Upper lobe of left lung (tissue), 4 donors: ENCODE results near the gene RPS6KL1.

Experiments
- CTCF ChIP-seq, 6 experiments: fragments of 450-650 bp in 4 of 6; fragments of 200-600 bp in 2 of 6; sonication (generic) in 2 of 6; IDR thresholded peaks; one replicate each; pipeline ENCODE4 v1.5.1; 2016 to 2019; ENCODE audit warnings: antibody characterized with exemption in 6 of 6
- EP300 ChIP-seq, 4 donors: sonication (generic); formaldehyde crosslinking; IDR thresholded peaks; one replicate each; pipeline ENCODE4 v1.5.1; 2017; ENCODE audit warnings: antibody characterized with exemption in 4 of 4, control low read depth in 2 of 4
- POLR2A ChIP-seq, 4 donors: fragments of 450-650 bp; IDR thresholded peaks; one replicate each; pipeline ENCODE4 v1.5.1; 2016 to 2017; ENCODE audit warnings: antibody characterized with exemption in 4 of 4, mild to moderate bottlenecking in 2 of 4
- POLR2AphosphoS5 ChIP-seq, 2 donors: sonication (generic); formaldehyde crosslinking; IDR thresholded peaks; one replicate each; pipeline ENCODE4 v1.5.1; 2017; ENCODE audit warnings: antibody characterized with exemption in 2 of 2

GRCh38 chr14:74921987-74922751, 891 bp downstream of the RPS6KL1 start:
- TF ChIP-seq CTCF (IDR thresholded peaks at IDR 0.05), result no peak
- TF ChIP-seq POLR2A (IDR thresholded peaks at IDR 0.05), result no peak
- no peak for TF ChIP-seq POLR2AphosphoS5 (IDR thresholded peaks at IDR 0.05)
- no peak for TF ChIP-seq EP300 (IDR thresholded peaks at IDR 0.05)
